ENCODE results near the gene CADM1. TPM values are rescaled to one million over a fixed set of nuclear protein-coding genes. Genes with fewer than 3 reads are reported as not detected.

Gene CADM1
- total and polyA plus RNA-seq, 4 donors, result 13.0 to 40.6 (median 28.9) TPM

- WGBS, result 92% methylated on average over 6 of the region's 6 CpGs
- H3K36me3 ChIP-seq (ENCODE audit: control insufficient read depth in 4 of 4, insufficient read depth in 3 of 4, low read depth in 1 of 4, low read length in 3 of 4), result no peaks in the 10 kb centered on the region
Observed at GRCh38 chr11:115188188-115188897, 315.9 kb downstream of the CADM1 start.

GRCh38 chr11:115185931-115186330, 318.3 kb downstream of the CADM1 start:
- Histone ChIP-seq H3K36me3 (ENCODE audit: control insufficient read depth in 4 of 4, insufficient read depth in 3 of 4, low read depth in 1 of 4, low read length in 3 of 4) (no peaks in the 10 kb centered on the region), H3K27ac (ENCODE audit: low read depth in 1 of 2, low read length in 2 of 2) (no peak overlapping the region), H3K4me3 (ENCODE audit: low read depth in 1 of 3, low read length in 3 of 3) (no peak overlapping the region), H3K4me1 (ENCODE audit: control insufficient read depth in 4 of 4, insufficient read depth in 4 of 4, low read length in 3 of 4) (no peaks in the 10 kb centered on the region), H3K27me3 (ENCODE audit: control insufficient read depth in 4 of 4, insufficient read depth in 4 of 4, low read length in 3 of 4) (no peaks in the 10 kb centered on the region), H3K9ac (ENCODE audit: low read depth in 1 of 2, low read length in 2 of 2) (no peak overlapping the region), H3K9me3 (ENCODE audit: control insufficient read depth in 4 of 4, low read length in 3 of 4) (no peaks in the 10 kb centered on the region)
- 86% methylated on average over 5 of the region's 5 CpGs for WGBS
- TF ChIP-seq, protein P1, sequence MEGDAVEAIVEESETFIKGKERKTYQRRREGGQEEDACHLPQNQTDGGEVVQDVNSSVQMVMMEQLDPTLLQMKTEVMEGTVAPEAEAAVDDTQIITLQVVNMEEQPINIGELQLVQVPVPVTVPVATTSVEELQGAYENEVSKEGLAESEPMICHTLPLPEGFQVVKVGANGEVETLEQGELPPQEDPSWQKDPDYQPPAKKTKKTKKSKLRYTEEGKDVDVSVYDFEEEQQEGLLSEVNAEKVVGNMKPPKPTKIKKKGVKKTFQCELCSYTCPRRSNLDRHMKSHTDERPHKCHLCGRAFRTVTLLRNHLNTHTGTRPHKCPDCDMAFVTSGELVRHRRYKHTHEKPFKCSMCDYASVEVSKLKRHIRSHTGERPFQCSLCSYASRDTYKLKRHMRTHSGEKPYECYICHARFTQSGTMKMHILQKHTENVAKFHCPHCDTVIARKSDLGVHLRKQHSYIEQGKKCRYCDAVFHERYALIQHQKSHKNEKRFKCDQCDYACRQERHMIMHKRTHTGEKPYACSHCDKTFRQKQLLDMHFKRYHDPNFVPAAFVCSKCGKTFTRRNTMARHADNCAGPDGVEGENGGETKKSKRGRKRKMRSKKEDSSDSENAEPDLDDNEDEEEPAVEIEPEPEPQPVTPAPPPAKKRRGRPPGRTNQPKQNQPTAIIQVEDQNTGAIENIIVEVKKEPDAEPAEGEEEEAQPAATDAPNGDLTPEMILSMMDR (IDR thresholded peaks at IDR 0.05; ENCODE audit: low read depth, low read length, missing input control), result no peak
- TF ChIP-seq, protein P2, sequence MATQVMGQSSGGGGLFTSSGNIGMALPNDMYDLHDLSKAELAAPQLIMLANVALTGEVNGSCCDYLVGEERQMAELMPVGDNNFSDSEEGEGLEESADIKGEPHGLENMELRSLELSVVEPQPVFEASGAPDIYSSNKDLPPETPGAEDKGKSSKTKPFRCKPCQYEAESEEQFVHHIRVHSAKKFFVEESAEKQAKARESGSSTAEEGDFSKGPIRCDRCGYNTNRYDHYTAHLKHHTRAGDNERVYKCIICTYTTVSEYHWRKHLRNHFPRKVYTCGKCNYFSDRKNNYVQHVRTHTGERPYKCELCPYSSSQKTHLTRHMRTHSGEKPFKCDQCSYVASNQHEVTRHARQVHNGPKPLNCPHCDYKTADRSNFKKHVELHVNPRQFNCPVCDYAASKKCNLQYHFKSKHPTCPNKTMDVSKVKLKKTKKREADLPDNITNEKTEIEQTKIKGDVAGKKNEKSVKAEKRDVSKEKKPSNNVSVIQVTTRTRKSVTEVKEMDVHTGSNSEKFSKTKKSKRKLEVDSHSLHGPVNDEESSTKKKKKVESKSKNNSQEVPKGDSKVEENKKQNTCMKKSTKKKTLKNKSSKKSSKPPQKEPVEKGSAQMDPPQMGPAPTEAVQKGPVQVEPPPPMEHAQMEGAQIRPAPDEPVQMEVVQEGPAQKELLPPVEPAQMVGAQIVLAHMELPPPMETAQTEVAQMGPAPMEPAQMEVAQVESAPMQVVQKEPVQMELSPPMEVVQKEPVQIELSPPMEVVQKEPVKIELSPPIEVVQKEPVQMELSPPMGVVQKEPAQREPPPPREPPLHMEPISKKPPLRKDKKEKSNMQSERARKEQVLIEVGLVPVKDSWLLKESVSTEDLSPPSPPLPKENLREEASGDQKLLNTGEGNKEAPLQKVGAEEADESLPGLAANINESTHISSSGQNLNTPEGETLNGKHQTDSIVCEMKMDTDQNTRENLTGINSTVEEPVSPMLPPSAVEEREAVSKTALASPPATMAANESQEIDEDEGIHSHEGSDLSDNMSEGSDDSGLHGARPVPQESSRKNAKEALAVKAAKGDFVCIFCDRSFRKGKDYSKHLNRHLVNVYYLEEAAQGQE (IDR thresholded peaks at IDR 0.05), result no peak
- TF ChIP-seq TAF1 (conservative IDR thresholded peaks at IDR 0.05) (no peak), FOXA1 (IDR thresholded peaks at IDR 0.05) (no peak), NR2F2 (IDR thresholded peaks at IDR 0.05) (no peak)
- no peak for DNase-seq (ENCODE audit: low spot score)

More at GRCh38 chr11:115188188-115188897, 315.9 kb downstream of the CADM1 start:
- H3K4me1 ChIP-seq (ENCODE audit: control insufficient read depth in 4 of 4, insufficient read depth in 4 of 4, low read length in 3 of 4), result no peaks in the 10 kb centered on the region
- H3K9ac ChIP-seq (ENCODE audit: low read depth in 1 of 2, low read length in 2 of 2), result no peak overlapping the region
- no peak for DNase-seq (ENCODE audit: low spot score)
- H3K27me3 ChIP-seq (ENCODE audit: control insufficient read depth in 4 of 4, insufficient read depth in 4 of 4, low read length in 3 of 4), result no peaks in the 10 kb centered on the region
- TF ChIP-seq NR2F2 (IDR thresholded peaks at IDR 0.05) (no peak), FOXA2 (IDR thresholded peaks at IDR 0.05) (no peak), RAD21 (IDR thresholded peaks at IDR 0.05) (no peak), MAX (IDR thresholded peaks at IDR 0.05) (no peak), EGR1 (IDR thresholded peaks at IDR 0.05; ENCODE audit: low read depth in 2 of 2) (no peak), HNF4G (IDR thresholded peaks at IDR 0.05) (no peak), FOXA1 (IDR thresholded peaks at IDR 0.05) (no peak)
- TF ChIP-seq, protein P1 (IDR thresholded peaks at IDR 0.05; ENCODE audit: low read depth, low read length, missing input control), result no peak
- TF ChIP-seq, protein P2 (IDR thresholded peaks at IDR 0.05), result no peak
- TF ChIP-seq, protein P3, sequence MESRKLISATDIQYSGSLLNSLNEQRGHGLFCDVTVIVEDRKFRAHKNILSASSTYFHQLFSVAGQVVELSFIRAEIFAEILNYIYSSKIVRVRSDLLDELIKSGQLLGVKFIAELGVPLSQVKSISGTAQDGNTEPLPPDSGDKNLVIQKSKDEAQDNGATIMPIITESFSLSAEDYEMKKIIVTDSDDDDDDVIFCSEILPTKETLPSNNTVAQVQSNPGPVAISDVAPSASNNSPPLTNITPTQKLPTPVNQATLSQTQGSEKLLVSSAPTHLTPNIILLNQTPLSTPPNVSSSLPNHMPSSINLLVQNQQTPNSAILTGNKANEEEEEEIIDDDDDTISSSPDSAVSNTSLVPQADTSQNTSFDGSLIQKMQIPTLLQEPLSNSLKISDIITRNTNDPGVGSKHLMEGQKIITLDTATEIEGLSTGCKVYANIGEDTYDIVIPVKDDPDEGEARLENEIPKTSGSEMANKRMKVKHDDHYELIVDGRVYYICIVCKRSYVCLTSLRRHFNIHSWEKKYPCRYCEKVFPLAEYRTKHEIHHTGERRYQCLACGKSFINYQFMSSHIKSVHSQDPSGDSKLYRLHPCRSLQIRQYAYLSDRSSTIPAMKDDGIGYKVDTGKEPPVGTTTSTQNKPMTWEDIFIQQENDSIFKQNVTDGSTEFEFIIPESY (IDR thresholded peaks at IDR 0.05), result no peak
- no peak overlapping the region for H3K4me3 ChIP-seq (ENCODE audit: low read depth in 1 of 3, low read length in 3 of 3)
- no peak overlapping the region for H3K27ac ChIP-seq (ENCODE audit: low read depth in 1 of 2, low read length in 2 of 2)
- no peaks in the 10 kb centered on the region for H3K9me3 ChIP-seq (ENCODE audit: control insufficient read depth in 4 of 4, low read length in 3 of 4)

Measured in liver (tissue), 9 donors.